Heart left ventricle (tissue), 16 donors: ENCODE measurements around the gene WSCD2. TPM values are rescaled to one million over a fixed set of nuclear protein-coding genes. Genes with fewer than 3 reads are reported as not detected.

Experiments used
- ATAC-seq, 4 donors: fragments of 200-7000 bp; cut with Tn5 transposase; one replicate each; pipeline ENCODE4 v1.9.1; 2020 to 2022; ENCODE audit warnings: moderate library complexity in 4 of 4, mild to moderate bottlenecking in 3 of 4, moderate number of reproducible peaks in 1 of 4
- DNase-seq, 5 donors: peaks; one replicate each; pipeline ENCODE4 v3.0.0-alpha.2; 2020
- H3K27ac ChIP-seq, 12 donors: fragments of 200-600 bp; sonication (generic) in 4 of 12; one replicate each; pipeline versions ENCODE4 v1.5.0 to v1.8.0; 2016 to 2022; ENCODE audit warnings: mild to moderate bottlenecking in 2 of 12
- H3K27me3 ChIP-seq, 9 donors: fragments of 200-600 bp; sonication (generic) in 2 of 9; one replicate each; pipeline versions ENCODE4 v1.5.1 to v1.8.0; 2016 to 2022; ENCODE audit warnings: mild to moderate bottlenecking in 3 of 9
- H3K36me3 ChIP-seq, 9 donors: fragments of 200-600 bp; sonication (generic) in 2 of 9; one replicate each; pipeline versions ENCODE4 v1.5.0 to v1.8.0; 2018 to 2022; ENCODE audit warnings: mild to moderate bottlenecking in 2 of 9
- H3K4me1 ChIP-seq, 12 donors: fragments of 200-600 bp; sonication (generic) in 4 of 12; one replicate each; pipeline versions ENCODE4 v1.5.0 to v1.8.0; 2016 to 2022; ENCODE audit warnings: mild to moderate bottlenecking in 3 of 12
- H3K4me3 ChIP-seq, 12 donors: fragments of 200-600 bp; sonication (generic) in 4 of 12; one replicate each; pipeline versions ENCODE4 v1.5.0 to v1.8.0; 2017 to 2022; ENCODE audit warnings: mild to moderate bottlenecking in 9 of 12, moderate library complexity in 4 of 12
- H3K9me3 ChIP-seq, 12 donors: fragments of 200-600 bp; sonication (generic) in 4 of 12; one replicate each; pipeline versions ENCODE4 v1.5.0 to v1.8.0; 2016 to 2022; ENCODE audit warnings: mild to moderate bottlenecking in 1 of 12
- POLR2A ChIP-seq, 2 donors: fragments of 450-650 bp; IDR thresholded peaks; one replicate each; pipeline ENCODE4 v1.6.1; 2017; ENCODE audit warnings: antibody characterized with exemption in 2 of 2, mild to moderate bottlenecking in 2 of 2, moderate library complexity in 2 of 2
- WGBS, 4 donors: extraction: QIAGEN DNeasy Blood & Tissue Kit in 2 of 4; methylation state at CpG; one replicate each; pipeline versions ENCODE4 v1.1.5 to v1.1.7; 2013 to 2018; 5-methylcytosine and 5-hydroxymethylcytosine counted together
- intact Hi-C, 10 donors: fragments of 100-400 bp; cut with DNase I; formaldehyde crosslinking; loops; one replicate each; pipeline versions ENCODE4 v1.11.1 to v1.14.2; 2022
- polyA plus RNA-seq, 2 donors: library from polyadenylated mRNA; stranded (reverse); fragments of 200-250 nt; gene quantifications; one replicate each; pipeline ENCODE4 v1.2.3, GENCODE V29; 2013
- total RNA-seq, 9 donors: library from RNA; depleted of rRNA in 2 of 9; stranded (reverse); fragments of >200 nt in 2 of 9; fragmentation: NEBNext Ultra II Directional in 3 of 9; extraction: Animal tissue kit (Norgen Biotek cat#: 25700) in 3 of 9; gene quantifications; one replicate each; pipeline versions ENCODE4 v1.1.0 to v1.2.4, GENCODE V29; 2016 to 2023
- TF ChIP-seq, protein P1 (sequence below), 12 donors: fragments of 200-600 bp; sonication (generic) in 4 of 12; IDR thresholded peaks; one replicate each; pipeline versions ENCODE4 v1.5.0 to v1.8.0; 2018 to 2022; ENCODE audit warnings: antibody characterized with exemption in 12 of 12, mild to moderate bottlenecking in 5 of 12
- donor health status: ischemic (EF 13 %, LVEDD 7.1; RV severe dilation, severe dysfunction).
- donor health status: healthy with polysubstance abuse.
- donor health status: DM: no; HTN: yes; CAD: no.
- donor health status: DM: no; HTN: no; CAD: no.
- donor health status: ischemic (EF 25% LVEDD 6.9; RV normal size, moderate dysfunction).
- donor health status: ischemic (EF 25% LVEDD 5.7; RV mildly dilated, moderate dysfunction).
- donor health status: healthy.
- donor health status: DM: yes; HTN: yes; CAD: no.
- donor health status: ischemic (EF 35%, LVEDD 5.7; RV mildly dilated, moderate dysfunction).
- donor health status: nonischemic (EF 11% LVEDD 7.7; RV severe dilation, severe dysfunction).
- donor health status: DM: yes; HTN: yes; CAD: no.
- donor health status: PGD.
- donor health status: ischemic (EF 29% LVEDD 5.4; RV normal size, mild dysfunction).
- donor health status: nonischemic (EF 23%, LVEDD 6.1; RV moderate dilation, normal function).

The WSCD2 gene
- total and polyA plus RNA-seq, 11 donors: 0.07 to 2.5 (median 0.49) TPM; not detected in 3

DNA sequence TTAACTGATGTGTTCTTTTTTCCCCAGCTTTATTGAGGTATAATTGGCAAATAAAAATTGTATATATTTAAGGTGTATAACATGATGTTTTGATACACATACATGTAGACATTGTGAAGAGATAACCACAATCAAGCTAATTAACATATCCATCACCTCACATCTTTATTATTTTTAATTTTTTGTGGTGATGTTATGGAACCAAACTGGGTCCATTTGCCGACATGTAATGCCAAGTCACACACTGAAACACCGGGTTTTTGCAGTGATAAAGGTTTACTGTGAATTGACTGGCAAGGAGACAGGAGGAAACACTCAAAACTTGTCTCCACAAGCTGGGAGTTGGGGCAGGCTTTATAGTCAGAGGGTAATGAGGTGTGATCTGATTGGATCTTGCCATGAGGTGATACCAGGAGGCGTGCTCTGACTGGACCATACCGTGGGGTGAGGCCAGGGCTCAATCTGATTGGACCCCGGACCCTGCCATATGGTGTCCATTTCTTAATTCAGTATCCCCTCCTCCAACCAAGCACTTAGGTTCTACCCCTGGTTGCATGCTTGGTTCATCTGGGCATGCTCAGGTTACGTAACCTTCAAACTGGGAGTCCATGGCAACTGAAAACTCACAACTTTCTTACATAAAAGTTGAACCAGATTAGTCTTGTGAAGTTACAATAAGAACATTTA lies 11.8 kb upstream of the WSCD2 start:
- WGBS, 4 donors: 80 to 87% (median 84%) methylated on average over 6 of the region's 6 CpGs
- TF ChIP-seq, protein P1, sequence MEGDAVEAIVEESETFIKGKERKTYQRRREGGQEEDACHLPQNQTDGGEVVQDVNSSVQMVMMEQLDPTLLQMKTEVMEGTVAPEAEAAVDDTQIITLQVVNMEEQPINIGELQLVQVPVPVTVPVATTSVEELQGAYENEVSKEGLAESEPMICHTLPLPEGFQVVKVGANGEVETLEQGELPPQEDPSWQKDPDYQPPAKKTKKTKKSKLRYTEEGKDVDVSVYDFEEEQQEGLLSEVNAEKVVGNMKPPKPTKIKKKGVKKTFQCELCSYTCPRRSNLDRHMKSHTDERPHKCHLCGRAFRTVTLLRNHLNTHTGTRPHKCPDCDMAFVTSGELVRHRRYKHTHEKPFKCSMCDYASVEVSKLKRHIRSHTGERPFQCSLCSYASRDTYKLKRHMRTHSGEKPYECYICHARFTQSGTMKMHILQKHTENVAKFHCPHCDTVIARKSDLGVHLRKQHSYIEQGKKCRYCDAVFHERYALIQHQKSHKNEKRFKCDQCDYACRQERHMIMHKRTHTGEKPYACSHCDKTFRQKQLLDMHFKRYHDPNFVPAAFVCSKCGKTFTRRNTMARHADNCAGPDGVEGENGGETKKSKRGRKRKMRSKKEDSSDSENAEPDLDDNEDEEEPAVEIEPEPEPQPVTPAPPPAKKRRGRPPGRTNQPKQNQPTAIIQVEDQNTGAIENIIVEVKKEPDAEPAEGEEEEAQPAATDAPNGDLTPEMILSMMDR (IDR thresholded peaks at IDR 0.05): no peak
- no peak for TF ChIP-seq POLR2A (IDR thresholded peaks at IDR 0.05)
- H3K4me1 ChIP-seq: peaks cover 0 to 11% (median 0%) of the 10 kb centered on the region in 12 donors
- intact Hi-C loops: no loop called here
- ATAC-seq: no peak
- H3K27me3 ChIP-seq: peaks cover 0 to 8% (median 0%) of the 10 kb centered on the region in 9 donors
- no peak overlapping the region for H3K27ac ChIP-seq
- H3K4me3 ChIP-seq: no peak overlapping the region
- no peaks in the 10 kb centered on the region for H3K36me3 ChIP-seq
- DNase-seq: no peak
- H3K9me3 ChIP-seq: peaks cover 0 to 3% (median 0%) of the 10 kb centered on the region in 12 donors

DNA sequence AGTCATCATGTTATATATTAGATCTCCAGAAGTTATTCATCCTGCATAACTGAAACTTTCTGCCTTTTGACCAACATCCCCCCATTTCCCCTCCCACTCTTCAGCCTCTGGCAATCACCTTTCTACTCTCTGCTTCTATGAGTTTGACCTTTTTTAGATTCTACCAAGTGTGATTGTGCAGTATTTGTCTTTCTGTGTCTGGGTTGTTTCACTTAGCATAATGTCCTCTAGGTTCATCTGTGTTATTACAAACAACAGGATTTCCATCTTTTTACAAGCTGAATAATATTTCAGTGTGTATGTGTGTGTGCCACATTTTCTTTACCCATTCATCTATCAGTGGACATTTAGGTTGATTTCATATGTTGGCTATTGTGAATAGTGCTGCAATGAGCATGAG lies 11.2 kb upstream of the WSCD2 start:
- DNase-seq (no peak), ATAC-seq (no peak)
- no peak overlapping the region for H3K27ac ChIP-seq
- TF ChIP-seq, protein P1 (IDR thresholded peaks at IDR 0.05): no peak
- TF ChIP-seq POLR2A (IDR thresholded peaks at IDR 0.05): no peak
- peaks cover 0 to 6% (median 0%) of the 10 kb centered on the region in 12 donors for H3K4me1 ChIP-seq
- H3K9me3 ChIP-seq: peaks cover 0 to 9% (median 0%) of the 10 kb centered on the region in 12 donors
- H3K27me3 ChIP-seq: peaks cover 0 to 8% (median 0%) of the 10 kb centered on the region in 9 donors
- intact Hi-C loops: no loop called here
- H3K36me3 ChIP-seq: no peaks in the 10 kb centered on the region
- H3K4me3 ChIP-seq: no peak overlapping the region

DNA sequence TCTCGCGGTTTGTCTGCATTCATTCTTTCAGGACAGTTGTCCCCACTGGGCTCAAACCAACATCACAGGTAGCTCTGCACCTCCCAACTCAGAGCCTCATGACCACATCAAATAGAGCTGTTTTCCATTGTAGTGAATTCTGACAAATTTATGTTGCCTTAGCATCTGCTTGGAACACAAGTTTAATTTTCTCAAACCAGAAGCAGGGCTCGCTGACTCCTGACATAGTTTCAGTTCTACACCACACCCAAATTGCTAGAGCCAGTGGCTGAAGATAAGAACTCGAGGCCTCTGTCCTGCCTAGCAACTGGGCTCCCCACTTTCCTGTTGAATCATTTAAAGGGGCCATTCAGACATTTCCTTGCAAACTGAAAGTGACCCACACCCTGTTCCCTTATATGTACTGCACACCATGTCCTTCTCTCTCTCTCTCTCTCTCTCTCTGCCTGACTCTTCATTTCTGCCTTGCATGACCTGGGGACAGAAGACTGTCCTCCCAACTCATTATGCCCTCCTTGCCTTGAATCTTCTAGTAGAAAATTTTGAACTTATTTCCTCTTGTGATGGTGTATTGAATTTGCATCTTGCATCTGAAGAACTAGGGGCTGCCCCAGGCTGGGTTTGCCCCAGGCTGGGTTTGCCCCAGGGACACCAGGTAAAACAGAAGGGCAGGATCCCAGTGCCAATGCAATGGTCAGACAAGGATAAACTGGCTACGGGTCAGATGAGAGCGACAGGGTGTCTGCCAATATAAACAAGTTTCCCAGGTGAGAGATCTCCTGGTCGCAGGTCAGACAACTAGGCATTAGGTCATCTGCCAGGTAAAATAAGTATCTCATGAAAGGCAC lies 9.7 kb upstream of the WSCD2 start:
- DNase-seq (peak in 1 of 5 donors; percentile 9), ATAC-seq (peak in 2 of 4 donors; percentile 18 to 48)
- Histone ChIP-seq H3K36me3 (no peaks in the 10 kb centered on the region), H3K27me3 (peaks cover 0 to 17% (median 0%) of the 10 kb centered on the region in 9 donors), H3K4me1 (no peaks in the 10 kb centered on the region), H3K27ac (no peak overlapping the region), H3K4me3 (no peak overlapping the region), H3K9me3 (peaks cover 0 to 9% (median 0%) of the 10 kb centered on the region in 12 donors)
- intact Hi-C loops: no loop called here
- 64 to 78% (median 68%) methylated on average over 7 of the region's 7 CpGs for WGBS, 4 donors
- TF ChIP-seq POLR2A (IDR thresholded peaks at IDR 0.05): no peak
- TF ChIP-seq, protein P1 (IDR thresholded peaks at IDR 0.05): no peak
